ENCODE results near the gene MMP15.

Gene MMP15

DNA sequence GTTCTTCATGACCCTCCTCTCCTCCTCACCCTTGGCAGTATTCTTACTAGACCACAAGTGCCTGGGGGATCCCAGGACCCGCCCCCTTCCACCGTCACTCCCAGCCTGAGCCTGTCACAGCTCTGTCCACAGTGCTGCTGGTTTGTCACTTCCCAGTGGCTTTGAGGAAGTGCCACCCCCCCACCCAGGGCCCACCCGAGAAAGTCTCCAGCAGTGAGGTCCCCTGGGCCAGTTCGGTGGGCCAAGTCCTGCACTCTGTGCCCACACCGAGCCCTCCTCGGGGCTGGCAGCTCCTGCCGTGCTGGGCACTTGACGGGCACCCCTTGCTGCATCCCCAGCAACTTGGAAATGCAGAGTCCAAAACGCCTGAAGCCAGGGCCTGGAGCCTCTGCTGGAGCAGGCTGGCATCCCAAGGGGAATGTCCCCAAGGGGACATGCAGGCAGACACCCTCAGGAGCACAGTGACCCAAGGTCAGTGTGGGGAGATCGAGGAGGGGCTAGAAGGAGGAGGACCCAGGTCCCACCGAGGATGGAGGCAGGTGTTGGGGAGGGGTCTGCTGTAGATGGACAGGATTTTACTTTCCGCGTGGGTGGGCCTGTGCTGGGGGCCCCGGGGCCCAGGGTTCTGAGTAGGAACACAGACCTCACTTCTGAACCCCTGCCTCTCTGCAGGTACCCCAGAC, 15.5 kb downstream of the MMP15 start:
- H3K4me3 ChIP-seq (ENCODE audit: low read length), result no peak overlapping the region
- no peaks in the 10 kb centered on the region for H3K4me1 ChIP-seq (ENCODE audit: insufficient read depth, low read length)
- peaks cover 60% of the 10 kb centered on the region for H3K36me3 ChIP-seq (ENCODE audit: insufficient read depth, low read depth, low read length)
- no peak overlapping the region for H3K9ac ChIP-seq (ENCODE audit: low read depth, low read length)
- H3K9me3 ChIP-seq (ENCODE audit: insufficient read depth, low read depth, low read length), result no peaks in the 10 kb centered on the region
- H3K27ac ChIP-seq (ENCODE audit: low read length), result no peak overlapping the region
- H3K27me3 ChIP-seq (ENCODE audit: insufficient read depth, low read length), result no peaks in the 10 kb centered on the region

GRCh38 chr16:58041628-58041955, 16.0 kb downstream of the MMP15 start:
- Histone ChIP-seq H3K36me3 (ENCODE audit: insufficient read depth, low read depth, low read length) (peaks cover 60% of the 10 kb centered on the region), H3K9ac (ENCODE audit: low read depth, low read length) (no peak overlapping the region), H3K9me3 (ENCODE audit: insufficient read depth, low read depth, low read length) (no peaks in the 10 kb centered on the region), H3K4me3 (ENCODE audit: low read length) (no peak overlapping the region), H3K27me3 (ENCODE audit: insufficient read depth, low read length) (no peaks in the 10 kb centered on the region), H3K27ac (ENCODE audit: low read length) (no peak overlapping the region), H3K4me1 (ENCODE audit: insufficient read depth, low read length) (no peaks in the 10 kb centered on the region)

DNA sequence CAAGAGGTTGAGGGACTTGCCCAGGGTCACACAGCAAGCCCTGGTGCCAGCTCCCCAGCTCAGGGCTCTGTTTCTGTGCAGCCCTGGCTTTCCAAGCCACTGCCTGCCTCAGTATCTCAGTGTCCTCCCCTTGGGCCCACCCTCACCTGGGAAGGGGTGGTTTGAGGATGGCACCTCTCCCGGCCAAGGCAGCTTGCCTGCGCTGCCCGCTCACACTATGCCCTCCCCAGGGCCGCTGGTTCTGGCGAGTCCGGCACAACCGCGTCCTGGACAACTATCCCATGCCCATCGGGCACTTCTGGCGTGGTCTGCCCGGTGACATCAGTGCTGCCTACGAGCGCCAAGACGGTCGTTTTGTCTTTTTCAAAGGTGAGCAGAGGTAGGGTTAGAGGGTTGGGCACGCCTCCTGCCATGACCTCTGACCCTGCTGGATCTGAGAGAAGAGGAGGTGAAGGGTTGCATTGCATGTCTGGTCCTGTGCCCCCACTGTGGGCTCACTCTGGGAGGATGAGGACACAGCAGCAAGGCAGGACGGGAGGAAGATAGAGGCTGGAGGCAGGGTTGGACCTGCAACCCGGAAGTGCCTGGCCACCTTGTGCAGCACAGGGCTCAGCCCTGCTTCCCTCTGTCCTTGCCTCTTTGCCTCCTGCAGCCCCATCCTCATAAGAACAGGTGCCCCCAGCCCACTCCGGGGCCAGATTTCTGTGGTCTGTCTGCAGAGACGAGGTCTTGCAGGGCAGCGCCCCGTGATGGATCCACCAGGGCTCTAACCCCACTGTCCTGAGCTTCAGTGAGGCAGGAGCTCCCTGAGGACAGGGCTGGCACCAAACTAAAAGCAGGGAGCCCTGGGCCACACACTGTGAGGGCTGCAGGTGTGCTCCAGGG, 16.7 kb downstream of the MMP15 start:
- H3K36me3 ChIP-seq (ENCODE audit: insufficient read depth, low read depth, low read length), result peaks cover 60% of the 10 kb centered on the region
- H3K4me3 ChIP-seq (ENCODE audit: low read length), result no peak overlapping the region

GRCh38 chr16:58042886-58043515, 17.4 kb downstream of the MMP15 start:
- no peak overlapping the region for H3K9ac ChIP-seq (ENCODE audit: low read depth, low read length)
- H3K4me3 ChIP-seq (ENCODE audit: low read length), result no peak overlapping the region
- H3K27me3 ChIP-seq (ENCODE audit: insufficient read depth, low read length), result no peaks in the 10 kb centered on the region
- H3K9me3 ChIP-seq (ENCODE audit: insufficient read depth, low read depth, low read length), result no peaks in the 10 kb centered on the region
- H3K36me3 ChIP-seq (ENCODE audit: insufficient read depth, low read depth, low read length), result peaks cover 55% of the 10 kb centered on the region
- no peak overlapping the region for H3K27ac ChIP-seq (ENCODE audit: low read length)
- no peaks in the 10 kb centered on the region for H3K4me1 ChIP-seq (ENCODE audit: insufficient read depth, low read length)

More for the DNA sequence above, 16.7 kb downstream of the MMP15 start:
- H3K27ac ChIP-seq (ENCODE audit: low read length), result no peak overlapping the region
- H3K4me1 ChIP-seq (ENCODE audit: insufficient read depth, low read length), result no peaks in the 10 kb centered on the region
- H3K9me3 ChIP-seq (ENCODE audit: insufficient read depth, low read depth, low read length), result no peaks in the 10 kb centered on the region
- no peak overlapping the region for H3K9ac ChIP-seq (ENCODE audit: low read depth, low read length)
- H3K27me3 ChIP-seq (ENCODE audit: insufficient read depth, low read length), result no peaks in the 10 kb centered on the region

GRCh38 chr16:58043571-58044155, 18.1 kb downstream of the MMP15 start:
- Histone ChIP-seq H3K9me3 (ENCODE audit: insufficient read depth, low read depth, low read length) (no peaks in the 10 kb centered on the region), H3K27me3 (ENCODE audit: insufficient read depth, low read length) (no peaks in the 10 kb centered on the region), H3K4me1 (ENCODE audit: insufficient read depth, low read length) (no peaks in the 10 kb centered on the region), H3K36me3 (ENCODE audit: insufficient read depth, low read depth, low read length) (peaks cover 51% of the 10 kb centered on the region), H3K27ac (ENCODE audit: low read length) (no peak overlapping the region), H3K4me3 (ENCODE audit: low read length) (no peak overlapping the region), H3K9ac (ENCODE audit: low read depth, low read length) (no peak overlapping the region)

- Histone ChIP-seq H3K27ac (ENCODE audit: low read length) (no peak overlapping the region), H3K36me3 (ENCODE audit: insufficient read depth, low read depth, low read length) (peaks cover 43% of the 10 kb centered on the region), H3K4me3 (ENCODE audit: low read length) (no peak overlapping the region), H3K9ac (ENCODE audit: low read depth, low read length) (no peak overlapping the region), H3K4me1 (ENCODE audit: insufficient read depth, low read length) (no peaks in the 10 kb centered on the region), H3K9me3 (ENCODE audit: insufficient read depth, low read depth, low read length) (no peaks in the 10 kb centered on the region), H3K27me3 (ENCODE audit: insufficient read depth, low read length) (no peaks in the 10 kb centered on the region)
These were observed 18.9 kb downstream of the MMP15 start for GRCh38 chr16:58044266-58045019.

GRCh38 chr16:58045096-58045495, 19.5 kb downstream of the MMP15 start:
- H3K27ac ChIP-seq (ENCODE audit: low read length), result no peak overlapping the region
- no peaks in the 10 kb centered on the region for H3K4me1 ChIP-seq (ENCODE audit: insufficient read depth, low read length)
- H3K36me3 ChIP-seq (ENCODE audit: insufficient read depth, low read depth, low read length), result peaks cover 37% of the 10 kb centered on the region
- no peaks in the 10 kb centered on the region for H3K27me3 ChIP-seq (ENCODE audit: insufficient read depth, low read length)
- no peak overlapping the region for H3K4me3 ChIP-seq (ENCODE audit: low read length)
- H3K9me3 ChIP-seq (ENCODE audit: insufficient read depth, low read depth, low read length), result no peaks in the 10 kb centered on the region
- H3K9ac ChIP-seq (ENCODE audit: low read depth, low read length), result no peak overlapping the region

GRCh38 chr16:58046054-58046881, 20.7 kb downstream of the MMP15 start:
- no peak overlapping the region for H3K9ac ChIP-seq (ENCODE audit: low read depth, low read length)
- peaks cover 30% of the 10 kb centered on the region for H3K36me3 ChIP-seq (ENCODE audit: insufficient read depth, low read depth, low read length)
- H3K27me3 ChIP-seq (ENCODE audit: insufficient read depth, low read length), result no peaks in the 10 kb centered on the region
- H3K27ac ChIP-seq (ENCODE audit: low read length), result no peak overlapping the region
- no peaks in the 10 kb centered on the region for H3K9me3 ChIP-seq (ENCODE audit: insufficient read depth, low read depth, low read length)
- H3K4me1 ChIP-seq (ENCODE audit: insufficient read depth, low read length), result no peaks in the 10 kb centered on the region
- H3K4me3 ChIP-seq (ENCODE audit: low read length), result no peak overlapping the region

GRCh38 chr16:58046936-58047335, 21.4 kb downstream of the MMP15 start:
- no peaks in the 10 kb centered on the region for H3K27me3 ChIP-seq (ENCODE audit: insufficient read depth, low read length)
- H3K27ac ChIP-seq (ENCODE audit: low read length), result no peak overlapping the region
- peaks cover 27% of the 10 kb centered on the region for H3K36me3 ChIP-seq (ENCODE audit: insufficient read depth, low read depth, low read length)
- H3K4me3 ChIP-seq (ENCODE audit: low read length), result no peak overlapping the region
- H3K4me1 ChIP-seq (ENCODE audit: insufficient read depth, low read length), result no peaks in the 10 kb centered on the region
- no peaks in the 10 kb centered on the region for H3K9me3 ChIP-seq (ENCODE audit: insufficient read depth, low read depth, low read length)
- H3K9ac ChIP-seq (ENCODE audit: low read depth, low read length), result no peak overlapping the region

DNA sequence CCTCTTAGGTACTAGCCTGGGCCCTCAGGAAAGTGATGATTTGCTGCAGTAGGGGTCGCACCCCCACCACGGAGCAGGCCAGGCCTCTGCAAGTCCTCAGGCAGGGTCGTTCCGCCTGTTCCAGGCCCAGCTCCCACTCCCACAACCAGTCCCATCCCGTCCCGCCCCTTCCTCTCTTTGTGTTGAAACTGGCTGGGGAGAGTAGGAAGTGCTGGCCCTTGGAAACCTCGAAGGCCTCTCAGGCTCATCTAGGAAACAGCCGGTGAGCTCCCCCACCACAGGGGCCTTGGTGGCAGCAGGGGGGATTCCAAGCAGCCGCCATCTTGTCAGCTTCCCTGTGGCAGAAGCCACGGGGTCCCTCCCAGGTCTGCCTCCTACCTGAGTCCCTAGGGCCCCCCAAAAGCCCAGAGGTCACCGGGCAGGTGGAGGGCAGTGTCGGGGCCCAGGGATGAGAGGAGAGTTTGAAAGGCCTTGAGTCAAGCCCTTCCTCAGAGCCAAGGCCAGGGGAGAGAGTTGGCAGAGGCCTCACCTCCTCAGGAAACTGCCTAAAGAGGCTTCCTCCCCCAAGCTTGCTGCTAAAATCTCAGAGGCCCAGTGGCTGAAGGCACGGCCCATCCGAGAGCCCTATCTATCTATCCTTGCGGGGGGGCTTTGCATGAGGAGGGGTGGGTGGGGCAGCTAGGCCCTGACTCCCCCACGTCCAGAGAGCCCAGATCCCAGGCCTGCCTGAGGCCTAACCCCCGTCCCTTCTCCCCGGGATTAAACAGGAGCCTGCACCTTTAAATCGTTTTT, 22.2 kb downstream of the MMP15 start:
- Histone ChIP-seq H3K9ac (ENCODE audit: low read depth, low read length) (peak overlapping the region; percentile 21; the same call in 1 of the 2 replicates), H3K9me3 (ENCODE audit: insufficient read depth, low read depth, low read length) (no peaks in the 10 kb centered on the region), H3K27me3 (ENCODE audit: insufficient read depth, low read length) (no peaks in the 10 kb centered on the region), H3K4me3 (ENCODE audit: low read length) (no peak overlapping the region), H3K36me3 (ENCODE audit: insufficient read depth, low read depth, low read length) (peaks cover 19% of the 10 kb centered on the region), H3K4me1 (ENCODE audit: insufficient read depth, low read length) (no peaks in the 10 kb centered on the region), H3K27ac (ENCODE audit: low read length) (no peak overlapping the region)
